HepG2 (cell line): ENCODE data around the gene MAP1B. TPM values are rescaled to one million over a fixed set of nuclear protein-coding genes. Genes with fewer than 3 reads are reported as not detected.

Experiments
- ATAC-seq: fragments of 200-7000 bp; cut with Tn5 transposase; 3 replicates; pipeline ENCODE4 v1.9.1; 2020; ENCODE audit warnings: mild to moderate bottlenecking, moderate library complexity
- BruUV-seq: library from RNA; stranded (reverse); fragments of 400-500 nt; replicated peaks from 2 replicates; lab custom pipeline; 2021; lab: Mats Ljungman, UMichigan
- CTCF ChIA-PET: fragments of 300-600 bp; formaldehyde crosslinking; extraction: SDS; loops from one replicate; lab custom pipeline; 2021; ENCODE audit warnings: low total read pairs, inconsistent platforms, low intra/inter-chr PET ratio; lab: Yijun Ruan, JAX
- POLR2A ChIA-PET: fragments of 350-600 bp; sonication (Branson Sonifier 250); formaldehyde crosslinking; loops from one replicate; lab custom pipeline; 2020; ENCODE audit warnings: antibody characterized with exemption, inconsistent platforms; lab: Yijun Ruan, JAX
- DNase-seq: peaks from one replicate; pipeline ENCODE4 v3.0.0-alpha.2; 2015; ENCODE audit warnings: low spot score
- FAIRE-seq: peaks from 3 replicates; lab custom pipeline; 2011; peaks lifted over from hg19 to GRCh38; lab: Jason Lieb, UNC
- H2AFZ ChIP-seq: one replicate; pipeline ENCODE4 v1.6.1; 2011; ENCODE audit warnings: low read length, inconsistent platforms
- H3K27ac ChIP-seq: fragments of 300-600 bp; 3 replicates; pipeline ENCODE4 v1.8.0; 2011; ENCODE audit warnings: mixed run types, mild to moderate bottlenecking, mixed read lengths, low read length, inconsistent platforms; ENCODE audit not compliant: insufficient read depth; ENCODE audit errors: extremely low read length
- H3K27me3 ChIP-seq, 2 experiments: fragments of 200-600 bp in 1 of 2; 2 replicates in 1 of 2; 3 replicates in 1 of 2; pipeline versions ENCODE4 v1.6.0 to v1.8.0; 2011; ENCODE audit warnings: low read length in 2 of 2, mild to moderate bottlenecking in 2 of 2, moderate library complexity in 2 of 2, inconsistent platforms in 1 of 2; ENCODE audit not compliant: insufficient read depth in 2 of 2, control insufficient read depth in 1 of 2
- H3K36me3 ChIP-seq, 2 experiments: fragments of 200-600 bp in 1 of 2; replicated peaks in 1 of 2; 2 replicates in 1 of 2; 3 replicates in 1 of 2; pipeline versions ENCODE4 v1.5.1 to v1.8.0; 2011; ENCODE audit warnings: low read length in 2 of 2, inconsistent platforms in 1 of 2; ENCODE audit not compliant: insufficient read depth in 2 of 2, control insufficient read depth in 1 of 2
- H3K4me1 ChIP-seq: 2 replicates; pipeline ENCODE4 v1.5.1; 2012; ENCODE audit warnings: low read length, inconsistent platforms; ENCODE audit not compliant: insufficient read depth
- H3K4me2 ChIP-seq: 2 replicates; pipeline ENCODE4 v1.6.0; 2011; ENCODE audit warnings: low read depth, low read length, inconsistent platforms
- H3K4me3 ChIP-seq, 3 experiments: fragments of 200-600 bp in 1 of 3; sonication (generic), shearing (Covaris generic) in 1 of 3; replicated peaks in 1 of 3; 2 replicates each; pipeline ENCODE4 v1.5.1; 2011 to 2016; ENCODE audit warnings: low read length in 3 of 3, inconsistent platforms in 2 of 3, low read depth in 2 of 3, mild to moderate bottlenecking in 2 of 3, control low read depth in 1 of 3, mixed read lengths in 1 of 3; ENCODE audit not compliant: insufficient read depth in 1 of 3
- H3K79me2 ChIP-seq: one replicate; pipeline ENCODE4 v1.6.1; 2011; ENCODE audit warnings: low read length, inconsistent platforms; ENCODE audit not compliant: insufficient read depth
- H3K9ac ChIP-seq: 2 replicates; pipeline ENCODE4 v1.6.0; 2011; ENCODE audit warnings: mild to moderate bottlenecking, low read depth, low read length, inconsistent platforms; ENCODE audit not compliant: insufficient read depth
- H3K9me3 ChIP-seq: 2 replicates; pipeline ENCODE4 v1.5.1; 2012; ENCODE audit warnings: mild to moderate bottlenecking, low read length
- H4K20me1 ChIP-seq: 2 replicates; pipeline ENCODE4 v1.6.0; 2011; ENCODE audit warnings: inconsistent platforms, mild to moderate bottlenecking, low read length, moderate library complexity; ENCODE audit not compliant: insufficient read depth
- CBFB ChIP-seq: sonication (generic); formaldehyde crosslinking; IDR thresholded peaks from 2 replicates; pipeline ENCODE4 v1.4.0; 2020; ENCODE audit warnings: missing genetic modification reagents
- HES4 ChIP-seq: sonication (generic); formaldehyde crosslinking; IDR thresholded peaks from 2 replicates; pipeline ENCODE4 v1.9.0; 2021; ENCODE audit warnings: mild to moderate bottlenecking, missing genetic modification reagents, borderline replicate concordance
- RBM22 ChIP-seq: fragments of 200-400 bp; formaldehyde crosslinking; optimal IDR thresholded peaks from 2 replicates; pipeline ENCODE3; 2017; ENCODE audit warnings: mild to moderate bottlenecking, low read length, moderate library complexity
- SMYD3 ChIP-seq: sonication (generic); formaldehyde crosslinking; IDR thresholded peaks from 2 replicates; pipeline ENCODE4 v1.8.1; 2023; ENCODE audit warnings: mild to moderate bottlenecking, missing genetic modification reagents
- TEAD3 ChIP-seq: optimal IDR thresholded peaks from 2 replicates; pipeline ENCODE3; 2016; ENCODE audit warnings: borderline replicate concordance
- TERF1 ChIP-seq: sonication (generic); formaldehyde crosslinking; IDR thresholded peaks from 2 replicates; pipeline ENCODE4 v1.8.0; 2022; ENCODE audit warnings: mild to moderate bottlenecking, missing genetic modification reagents, moderate library complexity
- ZNF296 ChIP-seq: sonication (generic); formaldehyde crosslinking; conservative IDR thresholded peaks from 2 replicates; pipeline ENCODE4 v1.5.0; 2020; ENCODE audit warnings: mild to moderate bottlenecking, missing genetic modification reagents
- WGBS: methylation state at CpG from one replicate; pipeline ENCODE4 v1.1.6; 2017; ENCODE audit warnings: low lambda C conversion rate; 5-methylcytosine and 5-hydroxymethylcytosine counted together
- in situ Hi-C: cut with HindIII; loops from 2 replicates; pipeline ENCODE4 v1.10.0; 2017; ENCODE audit warnings: low pct_unique_long_range_greater_than_20kb; ENCODE audit not compliant: extremely low pct_ligation_motif_present
- intact Hi-C: fragments of 100-400 bp; cut with micrococcal nuclease; formaldehyde crosslinking; loops from one replicate; pipeline ENCODE4 v1.10.0; 2022; ENCODE audit not compliant: unreplicated experiment
- polyA plus RNA-seq, 8 experiments: library from polyadenylated mRNA; depleted of rRNA in 3 of 8; stranded (reverse) in 7 of 8; unstranded in 1 of 8; fragments of >200 nt; fragmentation: Illumina TruSeq in 4 of 8; extraction: Trizol in 4 of 8; gene quantifications; 2 replicates each; pipeline versions ENCODE4 v1.2.1 to v1.2.3, GENCODE V29; 2011 to 2016; ENCODE audit warnings: low read depth in 4 of 8, missing spikeins in 1 of 8, mixed read lengths in 1 of 8; ENCODE audit not compliant: insufficient read depth in 1 of 8
- total RNA-seq, 5 experiments: library from RNA; depleted of rRNA; stranded (reverse); fragments of >200 nt; fragmentation: Illumina TruSeq; extraction: Trizol; gene quantifications; 2 replicates each; pipeline ENCODE4 v1.2.3, GENCODE V29; 2016; ENCODE audit warnings: low read depth in 1 of 5
- TF ChIP-seq, protein P1 (sequence below): sonication (generic); formaldehyde crosslinking; IDR thresholded peaks from 2 replicates; pipeline ENCODE4 v1.9.0; 2022; ENCODE audit warnings: missing genetic modification reagents, mild to moderate bottlenecking, borderline replicate concordance

The MAP1B gene
- total and polyA plus RNA-seq, 2 of the 13 experiments (the other 11 are each of a cell fraction or from before 2014, with no cell fraction given) = 3.3 to 6.2 TPM

DNA sequence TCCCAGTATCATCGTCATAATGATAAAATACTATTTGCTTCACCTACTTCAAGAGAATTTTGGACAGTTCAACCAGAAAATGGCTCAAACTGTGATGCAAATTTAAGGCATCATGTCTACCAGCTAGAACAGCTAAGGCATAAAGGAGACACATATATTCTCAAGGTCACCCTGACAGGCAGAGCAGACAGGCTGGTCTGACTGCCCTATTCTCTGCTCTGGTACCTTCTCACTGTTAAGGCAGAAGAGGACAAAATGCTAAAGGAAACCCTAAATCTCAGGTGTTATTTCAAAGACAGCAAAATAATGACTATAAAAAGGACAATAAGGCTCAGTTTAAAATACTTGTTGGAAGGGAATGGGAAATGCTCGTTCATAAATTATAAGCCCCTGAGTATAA is 125.6 kb downstream of the MAP1B start:
- H3K4me1 ChIP-seq = no peaks in the 10 kb centered on the region
- DNase-seq (no peak), ATAC-seq (no peak), FAIRE-seq (no peak)
- 100% methylated on average over 2 of the region's 2 CpGs for WGBS
- no TSS peak for BruUV-seq
- peaks cover 11 to 52% of the 10 kb centered on the region in 2 experiments for H3K36me3 ChIP-seq
- TF ChIP-seq HES4 (CRISPR knock-in tag) (no peak), SMYD3 (CRISPR knock-in tag) (no peak), TEAD3 (CRISPR knock-in tag) (no peak), ZNF296 (CRISPR knock-in tag) (no peak), RBM22 (peak; percentile 94), CBFB (CRISPR knock-in tag) (no peak), TERF1 (CRISPR knock-in tag) (no peak)
- TF ChIP-seq, protein P1, sequence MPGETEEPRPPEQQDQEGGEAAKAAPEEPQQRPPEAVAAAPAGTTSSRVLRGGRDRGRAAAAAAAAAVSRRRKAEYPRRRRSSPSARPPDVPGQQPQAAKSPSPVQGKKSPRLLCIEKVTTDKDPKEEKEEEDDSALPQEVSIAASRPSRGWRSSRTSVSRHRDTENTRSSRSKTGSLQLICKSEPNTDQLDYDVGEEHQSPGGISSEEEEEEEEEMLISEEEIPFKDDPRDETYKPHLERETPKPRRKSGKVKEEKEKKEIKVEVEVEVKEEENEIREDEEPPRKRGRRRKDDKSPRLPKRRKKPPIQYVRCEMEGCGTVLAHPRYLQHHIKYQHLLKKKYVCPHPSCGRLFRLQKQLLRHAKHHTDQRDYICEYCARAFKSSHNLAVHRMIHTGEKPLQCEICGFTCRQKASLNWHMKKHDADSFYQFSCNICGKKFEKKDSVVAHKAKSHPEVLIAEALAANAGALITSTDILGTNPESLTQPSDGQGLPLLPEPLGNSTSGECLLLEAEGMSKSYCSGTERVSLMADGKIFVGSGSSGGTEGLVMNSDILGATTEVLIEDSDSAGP = no peak
- no peaks in the 10 kb centered on the region for H3K27me3 ChIP-seq
- H2AFZ ChIP-seq = no peak overlapping the region
- H3K4me3 ChIP-seq = no peak overlapping the region
- no peak overlapping the region for H3K9ac ChIP-seq
- in situ Hi-C loops (no loop called here), intact Hi-C loops (no loop called here)
- H4K20me1 ChIP-seq = no peaks in the 10 kb centered on the region
- no peaks in the 10 kb centered on the region for H3K9me3 ChIP-seq
- no peak overlapping the region for H3K27ac ChIP-seq
- POLR2A ChIA-PET = no interaction called here
- CTCF ChIA-PET = no interaction called here
- H3K79me2 ChIP-seq = no peaks in the 10 kb centered on the region
- H3K4me2 ChIP-seq = no peak overlapping the region
